Jurkat, Clone E6-1 (cell line): ENCODE results near the gene NCKAP5.
"Not testable (repeated sequence)": the region's sequence is repeated elsewhere in the genome, so short reads cannot be mapped to it uniquely, and the experiment has no call there.

Experiments used
- DNase-seq: peaks from one replicate; pipeline ENCODE4 v3.0.0-alpha.2; 2011; ENCODE audit warnings: low read depth, low spot score
- H3K4me3 ChIP-seq: 2 replicates; pipeline ENCODE4 v1.5.1; 2011; ENCODE audit warnings: mild to moderate bottlenecking, low read length, control low read depth, moderate library complexity

NCKAP5 gene

DNA sequence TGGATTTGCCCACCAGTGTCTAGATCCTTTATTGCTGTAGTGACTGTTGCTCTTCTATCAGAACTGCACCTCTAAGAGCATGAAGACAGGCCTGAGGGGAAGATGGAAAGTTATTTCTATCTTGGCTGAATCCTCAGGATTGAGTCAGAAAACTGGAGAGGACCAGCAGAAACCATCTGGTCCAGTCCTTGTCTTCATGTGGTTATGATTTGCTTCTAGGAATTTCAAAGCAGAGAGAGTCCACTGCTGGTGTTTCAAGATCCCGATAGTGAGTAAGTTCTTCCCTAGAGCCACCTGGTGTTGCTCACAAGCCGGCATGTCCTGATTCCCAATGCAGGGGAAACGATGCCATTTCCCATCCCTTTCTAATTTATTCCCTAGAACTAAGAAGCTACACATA lies 84.2 kb downstream of the NCKAP5 start:
- H3K4me3 ChIP-seq = no peak overlapping the region
- DNase-seq = no peak

DNA sequence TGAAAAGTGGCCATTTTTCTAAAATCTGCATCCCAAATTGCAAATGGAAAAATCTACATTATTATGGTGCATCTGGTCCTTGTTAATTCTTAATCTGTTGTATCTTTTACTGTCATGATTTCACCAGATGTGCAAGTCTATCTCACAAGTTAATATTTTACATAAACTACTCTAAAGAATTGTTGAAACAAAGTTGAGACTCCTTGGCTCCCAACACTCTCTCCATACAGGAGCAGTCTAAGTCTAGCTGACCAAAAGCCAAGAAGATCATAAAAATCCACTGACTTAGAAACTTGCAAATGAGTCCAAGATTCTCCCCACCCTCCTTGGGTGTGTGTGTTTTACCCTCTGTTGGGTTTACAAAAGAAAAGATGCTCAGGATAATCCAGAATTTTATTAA lies 85.1 kb downstream of the NCKAP5 start:
- H3K4me3 ChIP-seq = no peak overlapping the region
- DNase-seq = no peak

DNA sequence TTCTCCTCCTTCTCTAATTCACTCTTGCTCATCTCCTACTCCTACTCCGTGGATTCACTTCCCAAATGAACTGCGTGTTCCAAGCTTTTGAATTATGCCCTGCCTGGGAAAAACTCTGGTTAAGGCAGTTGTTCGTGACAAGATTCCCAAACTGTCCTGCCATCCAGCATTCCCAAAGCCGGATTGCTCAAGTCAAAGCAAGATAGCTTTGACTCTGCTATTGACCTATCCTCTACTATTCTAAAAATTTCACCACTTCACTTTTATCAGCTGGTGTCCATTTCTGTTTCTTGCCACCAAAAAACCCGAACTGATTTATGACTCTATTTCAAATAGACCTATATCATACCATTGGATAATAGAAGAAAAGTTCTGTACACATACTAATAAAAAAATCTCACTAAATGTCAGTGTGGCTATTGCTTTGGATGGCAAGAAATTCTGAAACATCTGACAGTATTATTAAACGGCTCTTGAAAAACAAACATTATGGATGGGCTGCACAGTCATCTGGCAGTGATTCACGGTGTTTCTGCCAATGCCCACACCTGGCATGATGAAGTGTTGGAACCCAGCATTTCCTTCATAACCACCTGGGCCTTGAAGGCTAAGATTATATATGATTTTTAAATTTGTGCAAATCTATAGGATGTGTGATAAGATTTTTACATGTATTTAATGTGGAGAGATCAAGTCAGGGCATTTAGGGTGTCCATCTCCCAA lies 87.4 kb downstream of the NCKAP5 start:
- no peak for DNase-seq
- no peak overlapping the region for H3K4me3 ChIP-seq

DNA sequence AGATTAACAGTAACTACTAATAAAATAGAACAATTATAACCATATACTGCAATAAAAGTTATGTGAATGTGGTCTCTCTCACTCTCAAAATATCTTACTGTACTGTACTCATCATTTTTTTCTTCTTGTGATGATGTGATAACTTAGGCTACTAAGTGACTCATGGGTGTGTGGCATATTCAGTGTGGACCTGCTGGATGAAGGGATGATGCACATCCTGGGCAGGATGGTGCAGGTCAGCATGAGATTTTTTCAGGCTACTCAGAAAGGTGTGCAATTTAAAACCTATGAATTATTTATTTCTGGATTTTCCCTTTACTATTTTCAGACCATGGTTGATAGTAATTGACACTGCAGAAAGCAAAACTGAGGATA lies 90.7 kb downstream of the NCKAP5 start:
- no peak overlapping the region for H3K4me3 ChIP-seq
- no peak for DNase-seq

DNA sequence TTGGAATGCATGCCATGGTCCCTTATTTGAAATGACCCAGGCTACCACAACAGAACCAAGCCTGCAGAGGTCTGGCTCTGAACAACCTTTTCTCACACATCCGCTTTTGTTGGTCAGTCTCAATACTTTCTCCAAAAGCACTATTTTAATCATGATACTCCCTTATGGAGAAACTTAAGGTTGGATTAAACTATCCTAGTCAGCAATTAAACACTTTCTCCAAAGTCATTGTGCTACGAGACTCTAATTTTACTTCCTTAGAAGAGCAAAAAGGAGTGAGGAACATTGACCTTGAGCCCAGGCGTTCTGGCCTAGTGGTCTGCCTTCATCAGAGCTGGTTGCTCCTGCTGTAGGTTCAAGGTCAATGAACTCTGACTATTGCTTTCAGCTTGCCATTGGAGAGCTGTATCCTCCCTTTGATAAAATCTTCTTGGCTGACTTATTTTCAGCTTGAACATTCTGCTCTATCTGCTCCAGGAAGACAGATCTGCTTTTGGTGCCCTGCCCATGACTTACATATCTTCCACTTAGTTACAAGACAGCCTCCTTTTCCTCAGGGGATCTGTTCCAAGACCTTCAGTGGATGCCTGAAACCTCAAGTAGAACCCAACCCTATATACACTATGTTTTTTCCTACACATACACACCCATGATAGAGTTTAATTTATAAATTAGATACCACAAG lies 91.2 kb downstream of the NCKAP5 start:
- no peak overlapping the region for H3K4me3 ChIP-seq
- no peak for DNase-seq

DNA sequence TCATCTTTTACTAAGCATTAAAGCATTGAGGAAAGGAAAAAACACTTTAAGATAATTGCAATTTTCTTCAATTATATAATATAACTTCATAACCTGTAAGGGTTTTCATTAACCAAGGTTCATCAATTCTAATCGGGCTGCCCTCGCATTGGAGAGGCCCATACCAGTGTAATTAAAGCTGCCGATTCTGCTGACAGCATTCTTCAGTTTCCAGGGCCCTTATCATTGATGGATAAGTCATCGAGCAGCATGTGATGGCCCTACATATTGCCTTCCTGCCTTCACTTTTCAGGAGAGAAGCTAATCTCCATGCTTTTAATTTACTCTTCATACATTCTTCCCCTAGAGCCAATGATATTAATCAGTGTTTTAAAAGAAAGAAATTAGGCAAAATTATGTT lies 92.0 kb downstream of the NCKAP5 start:
- DNase-seq = no peak
- H3K4me3 ChIP-seq = no peak overlapping the region

DNA sequence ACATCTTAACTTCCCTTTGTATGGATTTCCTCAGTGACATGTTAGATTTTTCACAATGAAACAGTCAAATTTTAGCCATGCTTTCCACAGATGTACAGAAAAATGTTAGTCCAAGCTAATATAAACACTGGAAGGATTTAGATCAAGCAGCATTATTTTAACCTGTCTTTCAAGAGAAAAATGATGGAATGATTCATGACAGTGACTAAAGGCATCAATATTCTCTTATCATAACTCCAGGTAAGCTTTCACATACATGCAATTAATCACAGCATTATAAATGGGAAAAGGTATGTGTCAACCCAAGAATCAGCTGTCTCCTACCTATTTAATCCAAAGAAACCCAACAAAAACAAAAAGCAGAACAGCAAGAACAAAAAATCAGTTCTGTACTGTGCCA lies 92.7 kb downstream of the NCKAP5 start:
- no peak overlapping the region for H3K4me3 ChIP-seq
- DNase-seq = no peak

DNA sequence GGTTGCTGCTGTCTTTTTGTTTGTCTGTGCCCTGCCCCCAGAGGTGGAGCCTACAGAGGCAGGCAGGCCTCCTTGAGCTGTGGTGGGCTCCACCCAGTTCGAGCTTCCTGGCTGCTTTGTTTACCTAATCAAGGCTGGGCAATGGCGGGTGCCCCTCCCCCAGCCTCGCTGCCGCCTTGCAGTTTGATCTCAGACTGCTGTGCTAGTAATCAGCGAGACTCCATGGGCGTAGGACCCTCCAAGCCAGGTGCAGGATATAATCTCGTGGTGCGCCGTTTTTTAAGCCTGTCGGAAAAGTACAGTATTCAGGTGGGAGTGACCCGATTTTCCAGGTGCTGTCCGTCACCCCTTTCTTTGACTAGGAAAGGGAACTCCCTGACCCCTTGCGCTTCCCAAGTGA lies 97.8 kb downstream of the NCKAP5 start:
- not testable (repeated sequence) for DNase-seq, H3K4me3 ChIP-seq

DNA sequence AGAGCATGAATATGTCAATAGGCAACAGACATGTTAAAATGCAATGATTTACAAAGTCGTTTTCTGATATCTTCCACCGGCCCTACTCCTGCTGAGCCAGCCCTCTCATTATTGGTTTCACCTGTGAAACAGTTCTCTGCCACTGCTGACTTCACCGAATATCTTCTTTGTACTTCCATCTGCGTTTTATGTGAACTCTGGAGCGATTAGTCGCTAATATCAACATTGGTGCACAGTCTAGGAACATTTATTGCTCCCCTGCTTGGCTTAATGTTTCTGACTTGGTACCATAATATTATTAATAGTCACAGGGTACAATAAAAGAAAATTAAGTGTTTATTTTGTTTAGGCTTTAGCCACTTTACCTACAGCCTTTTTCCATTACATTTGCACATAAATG lies 105.5 kb downstream of the NCKAP5 start:
- no peak for DNase-seq
- no peak overlapping the region for H3K4me3 ChIP-seq

DNA sequence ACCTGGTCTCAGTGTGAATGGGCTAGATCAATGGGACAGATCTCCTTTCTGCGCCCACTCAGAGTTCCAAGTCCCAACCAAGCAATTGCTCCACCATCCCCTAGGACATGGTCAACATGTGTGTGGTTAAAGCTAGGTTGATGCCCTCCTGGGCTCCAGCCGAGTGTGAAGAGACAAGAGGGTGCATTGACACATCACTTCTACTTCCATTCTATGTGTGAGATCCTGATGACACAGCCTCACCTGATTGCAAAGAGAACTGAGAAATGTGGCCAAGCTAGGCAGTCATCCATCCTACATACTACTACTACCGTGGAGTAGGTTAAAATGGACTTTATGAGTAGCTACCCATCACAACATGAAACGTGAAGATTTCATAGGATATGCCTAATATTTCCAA lies 106.8 kb downstream of the NCKAP5 start:
- no peak overlapping the region for H3K4me3 ChIP-seq
- DNase-seq = no peak

DNA sequence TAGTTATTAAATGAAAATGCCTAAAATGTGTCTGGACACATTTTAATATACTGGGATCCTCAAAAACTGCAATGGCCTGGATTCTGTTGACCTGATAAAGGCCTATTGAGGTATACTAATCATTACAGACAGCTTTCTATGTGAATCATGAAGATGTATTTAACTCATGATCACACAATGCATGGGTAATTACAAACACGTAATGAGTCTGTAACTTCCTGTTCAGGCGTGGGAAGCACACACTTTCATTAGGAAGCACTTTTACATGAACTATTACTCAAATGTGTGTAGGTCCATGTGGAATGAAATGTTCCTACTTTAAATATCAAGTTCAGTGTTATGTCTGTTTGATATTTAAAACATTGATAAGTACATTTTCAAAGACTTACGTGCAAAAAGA lies 108.7 kb downstream of the NCKAP5 start:
- no peak for DNase-seq

DNA sequence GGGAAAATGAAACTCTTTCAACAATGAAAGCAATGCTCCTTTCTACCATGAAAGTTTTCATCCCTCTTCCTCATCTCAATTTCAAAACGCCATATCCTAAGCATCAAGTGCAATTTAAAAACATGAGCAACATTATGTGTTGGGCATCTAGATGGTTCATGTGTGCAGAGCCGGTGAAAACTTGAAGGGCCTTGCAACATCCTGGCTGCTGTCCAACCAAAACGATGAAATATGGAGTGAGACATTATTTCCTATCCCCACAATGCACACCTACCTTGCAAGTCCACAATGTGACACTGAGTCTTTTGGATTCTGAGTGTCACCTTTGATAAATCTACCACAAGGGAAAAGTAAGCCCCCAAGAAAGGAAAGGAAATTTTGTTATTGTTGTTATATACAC lies 110.0 kb downstream of the NCKAP5 start:
- DNase-seq = no peak
- H3K4me3 ChIP-seq = no peak overlapping the region

More for the DNA sequence above, 108.7 kb downstream of the NCKAP5 start:
- no peak overlapping the region for H3K4me3 ChIP-seq

DNA sequence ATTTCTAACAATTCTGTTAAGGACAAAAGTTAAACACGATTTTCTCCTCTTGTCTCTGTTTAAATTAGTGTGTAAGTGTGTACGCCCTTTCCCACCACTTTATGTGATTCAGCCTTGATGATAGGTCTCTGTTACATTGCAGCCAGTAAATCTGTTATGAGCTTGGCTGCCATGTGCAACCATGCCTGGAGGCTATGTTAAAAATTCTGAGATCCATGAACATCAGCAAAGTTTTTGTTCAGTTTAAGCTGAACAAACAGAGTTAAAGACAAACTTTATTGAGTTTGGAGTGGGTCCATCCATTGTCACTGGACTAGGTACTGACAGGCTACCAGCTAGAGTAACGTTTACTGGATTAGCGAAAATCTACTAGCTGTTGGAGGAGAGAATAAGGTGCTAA lies 110.4 kb downstream of the NCKAP5 start:
- DNase-seq = no peak
- no peak overlapping the region for H3K4me3 ChIP-seq

DNA sequence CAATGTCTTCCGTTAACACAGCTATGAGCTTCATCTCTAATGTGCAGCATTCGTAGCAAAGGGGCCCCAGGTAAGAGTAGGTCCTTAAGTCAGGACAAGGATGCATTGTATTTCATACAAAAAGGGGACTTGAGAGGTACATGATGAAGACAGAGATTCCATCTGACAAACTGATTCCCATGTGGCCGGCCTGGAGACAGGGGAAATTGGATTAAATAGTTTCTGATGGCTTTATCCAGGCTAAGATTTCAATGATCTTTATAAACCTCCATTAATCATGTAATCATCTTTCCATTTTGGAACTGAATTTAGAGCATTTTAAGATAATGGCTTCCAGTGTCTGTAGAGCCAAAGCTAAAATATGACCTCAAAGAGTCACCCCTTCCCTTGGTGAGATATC lies 111.3 kb downstream of the NCKAP5 start:
- no peak overlapping the region for H3K4me3 ChIP-seq
- DNase-seq = no peak

DNA sequence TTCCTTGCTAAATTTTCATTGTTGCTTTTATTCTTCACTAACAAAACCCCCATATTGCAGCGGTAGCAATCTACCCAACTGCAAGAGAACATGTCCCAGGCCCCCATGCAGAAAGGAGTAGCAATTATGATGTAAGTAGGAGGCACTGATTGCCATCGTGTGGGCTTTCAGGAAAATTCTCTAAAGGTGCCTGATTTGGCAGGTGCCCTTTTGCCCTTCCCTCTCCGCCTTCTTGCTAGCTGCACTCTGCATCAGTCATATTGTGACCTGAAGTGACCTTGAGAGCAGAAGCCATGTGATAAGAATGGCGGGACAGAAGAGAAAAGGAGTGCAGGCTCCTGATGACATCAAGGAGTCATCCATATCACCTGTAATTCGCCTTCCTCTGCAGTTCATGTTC lies 112.1 kb downstream of the NCKAP5 start:
- no peak for DNase-seq
- no peak overlapping the region for H3K4me3 ChIP-seq

DNA sequence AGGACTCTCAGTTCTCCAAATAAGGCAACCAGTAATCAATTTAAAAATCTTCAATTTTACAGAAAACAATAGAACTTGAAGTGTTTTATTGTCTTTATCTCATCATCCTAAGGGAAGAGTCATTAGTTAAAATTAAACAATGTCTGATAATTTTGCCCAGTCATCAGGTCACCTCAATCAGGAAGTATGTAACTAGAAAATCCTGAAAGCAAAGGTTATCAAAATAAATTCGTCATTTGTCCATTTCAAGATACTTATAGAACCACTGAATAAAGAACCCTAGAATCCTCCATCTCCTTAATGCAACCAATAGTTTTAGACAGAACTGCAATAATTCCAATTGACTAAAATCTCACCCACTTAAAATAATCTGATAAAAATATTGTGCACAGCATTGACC lies 115.2 kb downstream of the NCKAP5 start:
- no peak for DNase-seq
- H3K4me3 ChIP-seq = no peak overlapping the region

DNA sequence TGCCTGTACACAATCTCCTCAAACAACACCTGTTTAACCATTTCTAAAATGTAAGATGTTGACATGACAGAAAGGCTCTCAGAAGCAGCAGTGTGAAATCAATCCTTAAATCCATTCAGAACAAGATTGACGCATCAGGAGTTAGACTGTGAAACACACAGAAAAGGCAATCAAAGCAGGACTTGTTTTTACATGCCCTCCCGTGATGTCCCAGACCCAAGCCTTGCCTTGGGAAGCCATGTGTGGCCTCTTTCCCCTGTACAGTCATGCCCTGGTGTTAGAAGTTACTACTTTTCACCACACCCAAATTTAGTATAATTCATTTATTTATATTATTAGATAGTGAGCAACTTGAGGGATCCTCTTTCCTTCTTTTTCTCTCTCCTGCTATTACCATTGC lies 115.7 kb downstream of the NCKAP5 start:
- no peak overlapping the region for H3K4me3 ChIP-seq
- no peak for DNase-seq

DNA sequence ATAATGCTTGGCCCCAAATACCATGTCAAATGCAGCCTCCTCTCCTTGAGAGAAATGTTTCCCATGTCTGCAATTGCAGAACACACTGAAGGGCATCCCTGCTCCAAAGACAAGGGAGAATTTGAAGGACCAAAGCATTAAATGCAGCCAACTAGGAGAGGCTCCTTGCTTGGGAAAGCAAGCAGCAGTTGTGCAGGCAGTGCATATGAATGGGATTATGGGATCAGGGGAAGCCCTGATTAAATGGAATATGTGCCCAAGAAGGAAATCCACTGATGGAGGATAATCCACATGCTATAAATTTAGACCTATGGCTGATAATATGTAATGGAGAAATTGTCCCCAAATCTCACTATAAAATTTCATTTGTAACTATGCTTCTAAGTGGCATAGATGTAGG lies 116.1 kb downstream of the NCKAP5 start:
- H3K4me3 ChIP-seq = no peak overlapping the region
- DNase-seq = no peak

DNA sequence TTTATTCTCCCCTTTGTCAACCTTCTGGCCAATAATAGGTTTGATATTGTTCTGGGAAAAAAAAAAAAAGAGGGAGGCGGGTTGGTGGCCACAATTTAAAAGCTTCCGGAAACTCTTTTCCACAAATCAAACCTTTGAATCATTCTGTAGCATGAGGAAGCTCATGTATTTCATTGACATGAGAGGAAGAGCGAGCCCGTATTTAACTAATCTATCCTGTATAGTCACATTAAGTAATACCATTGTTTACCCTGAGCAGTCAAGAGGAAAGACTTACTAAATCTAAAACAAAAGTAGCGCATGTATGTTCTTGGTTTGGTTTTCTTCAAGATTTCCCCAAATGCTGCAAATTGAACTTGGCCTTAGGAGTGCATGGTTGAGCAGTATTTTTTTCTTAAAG lies 120.1 kb downstream of the NCKAP5 start:
- DNase-seq = no peak
- H3K4me3 ChIP-seq = no peak overlapping the region

DNA sequence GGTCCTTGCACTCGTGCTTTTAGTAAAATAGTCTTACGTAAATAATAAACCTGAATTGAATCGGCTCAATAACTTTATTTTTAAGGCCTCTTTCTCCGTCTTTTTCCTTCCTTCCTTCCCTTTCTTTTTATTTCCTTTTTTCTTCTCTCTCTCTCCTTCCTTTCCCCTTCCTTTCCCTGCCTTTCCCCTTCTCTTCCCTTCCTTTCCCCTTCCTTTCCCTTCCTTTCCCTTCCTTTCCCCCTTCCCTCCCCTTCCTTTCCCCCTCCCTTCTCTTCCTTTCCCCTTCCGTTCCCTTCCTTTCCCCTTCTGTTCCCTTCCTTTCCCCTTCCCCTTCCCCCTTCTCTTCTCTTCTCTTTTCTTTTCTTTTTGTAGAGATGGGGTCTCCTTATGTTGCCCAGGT lies 121.0 kb downstream of the NCKAP5 start:
- no peak overlapping the region for H3K4me3 ChIP-seq
- DNase-seq = no peak

DNA sequence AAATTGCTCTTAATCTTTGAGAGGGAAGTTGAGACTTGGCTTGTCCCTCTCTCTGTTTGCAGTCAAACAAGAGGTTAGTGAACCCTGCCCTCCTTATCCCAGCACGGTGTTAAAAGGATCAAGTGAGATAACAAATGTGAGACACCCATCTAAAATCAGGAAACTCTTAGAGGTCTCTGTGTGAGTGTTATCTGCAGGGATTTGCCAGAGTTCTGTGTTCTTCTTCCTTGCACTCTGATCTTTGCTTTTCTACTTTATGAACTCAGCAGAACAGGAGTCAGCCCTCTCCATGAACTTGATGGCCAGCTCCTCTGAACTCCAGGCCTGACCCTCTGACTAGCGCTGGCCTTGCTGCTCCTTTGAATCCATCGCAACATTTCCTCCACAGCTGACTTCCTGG lies 123.8 kb downstream of the NCKAP5 start:
- H3K4me3 ChIP-seq = no peak overlapping the region
- DNase-seq = no peak
